Stimulated activated CD8-positive, alpha-beta memory T cell treated with anti-CD3 and anti-CD28 coated beads, Interleukin-12 subunit alpha, Interleukin-12 subunit beta, amount 100 ng/mL, for 24 hours (primary cell): ENCODE measurements around the gene HAUS7.
A peak's percentile ranks its signal among the peaks of the same experiment; 100 is the strongest.

Source experiments
- DNase-seq: peaks from one replicate; pipeline ENCODE4 v3.0.0-alpha.2; 2020; ENCODE audit errors: extremely low read depth

The HAUS7 gene

DNA sequence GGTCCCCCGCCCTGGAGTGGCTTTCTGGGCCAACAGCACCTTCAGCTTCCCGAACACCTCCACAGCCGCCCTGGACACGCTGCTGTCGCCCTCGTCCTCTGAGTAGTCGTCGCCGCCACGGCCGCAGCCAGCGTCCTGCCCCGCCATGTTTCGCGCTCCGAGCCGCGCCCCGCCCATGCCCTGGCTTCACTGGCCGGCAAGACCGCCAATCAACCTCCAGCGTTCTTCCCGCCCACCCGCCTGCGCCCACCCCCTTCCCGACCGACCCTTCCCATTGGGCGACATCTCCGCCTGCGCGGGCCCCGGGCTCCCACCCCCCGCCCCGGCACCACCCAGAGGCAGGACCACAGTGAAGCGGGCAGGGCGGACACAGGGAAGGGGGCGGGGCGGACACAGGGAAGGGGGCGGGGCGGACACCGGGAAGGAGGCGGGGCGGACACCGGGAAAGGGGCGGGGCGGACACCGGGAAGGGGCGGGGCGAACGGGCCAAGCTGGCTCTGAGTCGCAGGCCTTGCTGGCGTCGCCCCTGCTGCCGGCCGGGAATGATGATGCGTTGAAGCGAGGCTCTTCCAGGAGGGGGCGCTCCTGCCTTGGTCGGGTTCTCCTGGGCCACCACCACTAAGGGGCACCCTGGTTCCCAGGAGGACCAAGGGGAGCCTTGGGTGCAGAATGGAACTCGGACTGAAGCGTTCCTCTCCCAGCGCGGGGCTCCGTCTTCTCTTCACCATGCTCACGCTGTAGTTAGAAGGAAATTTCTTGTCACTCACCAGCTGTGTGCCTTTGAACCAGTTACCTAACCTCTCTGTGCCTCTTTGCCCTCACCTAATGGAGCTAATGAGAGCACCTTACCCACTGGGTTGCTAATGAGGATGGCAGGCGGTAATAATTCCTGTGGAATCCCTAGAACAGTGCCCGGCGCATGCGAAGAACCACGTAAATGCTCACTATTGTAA lies at the start of gene HAUS7:
Gene HAUS7 (minus strand): TSS at position 166 of the 953 bp plus-strand sequence. CDS start 19 bp downstream, at position 147.
- peak; percentile 60 for DNase-seq

GRCh38 chrX:153519569-153520286 lies 49.4 kb upstream of the HAUS7 start:
- DNase-seq: no peak

DNA sequence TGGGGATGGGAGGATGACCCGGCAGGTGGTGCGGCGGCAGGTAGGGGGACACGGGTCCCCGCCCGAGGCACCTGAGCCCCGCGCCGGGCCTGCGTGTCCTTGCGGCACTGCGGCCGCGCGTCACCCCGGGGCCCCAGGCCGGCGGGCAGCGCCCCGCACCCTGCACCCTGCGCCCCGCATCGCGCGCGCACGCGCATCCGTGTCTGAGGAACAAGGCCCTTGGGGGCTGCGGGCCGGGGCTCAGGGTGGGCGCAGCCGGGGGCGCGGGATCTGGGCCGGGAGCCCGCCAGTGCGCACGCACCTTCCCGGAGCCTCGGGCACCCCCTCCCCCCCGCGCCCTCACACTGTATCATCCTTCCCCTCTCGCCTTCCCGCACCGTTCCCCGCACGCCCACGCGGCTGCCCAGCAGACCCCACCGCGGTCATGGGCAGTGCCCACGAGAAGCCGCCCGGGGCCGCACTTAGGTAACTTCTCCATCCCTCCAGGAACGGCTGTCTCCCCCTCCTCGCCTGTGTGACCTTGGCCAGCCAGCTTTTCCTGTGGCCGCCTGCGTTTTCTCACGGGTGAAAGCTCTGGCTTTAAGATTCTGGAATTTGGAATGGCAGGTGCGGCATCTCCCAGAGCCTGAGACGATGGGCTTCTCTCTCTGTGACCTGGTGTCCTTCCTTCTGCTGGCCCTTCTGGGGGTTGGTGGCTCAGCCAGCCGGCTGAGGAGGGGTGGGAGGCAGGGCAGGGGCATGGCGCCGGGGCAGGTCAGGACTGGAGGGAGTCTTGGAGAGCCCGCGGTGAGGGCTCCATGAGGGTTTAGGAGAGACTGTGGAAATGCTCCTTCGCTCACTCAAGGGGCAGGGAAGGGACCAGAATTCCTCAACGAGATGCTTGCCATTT lies 47.8 kb upstream of the HAUS7 start:
- DNase-seq: no peak

- DNase-seq: no peak
Measured at GRCh38 chrX:153517423-153517822, 47.0 kb upstream of the HAUS7 start, which contains the start of gene ATP2B3. ATP2B3 (plus strand) TSS chrX:153517642; CDS start chrX:153536248, 18,606 bp downstream.

DNA sequence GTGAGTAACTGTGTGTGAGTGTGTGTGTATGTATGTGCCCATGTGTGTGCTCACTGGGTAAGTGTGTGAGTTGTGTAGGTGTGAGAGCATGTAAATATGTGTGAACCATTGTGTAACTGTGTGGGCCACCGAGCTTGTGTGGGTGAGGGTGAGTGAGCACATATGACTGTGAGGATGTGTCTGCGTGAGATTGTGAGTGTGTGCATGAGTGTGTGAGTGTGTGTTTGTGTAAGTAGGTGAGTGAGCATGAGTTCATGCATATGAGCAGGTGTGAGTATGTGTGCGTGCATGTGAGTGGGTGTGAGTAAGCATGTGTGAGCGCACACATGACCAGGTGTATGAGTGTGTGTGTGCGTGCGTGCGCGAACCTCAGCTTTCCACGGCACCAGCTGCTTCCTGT lies 45.7 kb upstream of the HAUS7 start:
- DNase-seq: no peak

- no peak for DNase-seq
Measured at GRCh38 chrX:153515435-153515834, 45.1 kb upstream of the HAUS7 start.

DNA sequence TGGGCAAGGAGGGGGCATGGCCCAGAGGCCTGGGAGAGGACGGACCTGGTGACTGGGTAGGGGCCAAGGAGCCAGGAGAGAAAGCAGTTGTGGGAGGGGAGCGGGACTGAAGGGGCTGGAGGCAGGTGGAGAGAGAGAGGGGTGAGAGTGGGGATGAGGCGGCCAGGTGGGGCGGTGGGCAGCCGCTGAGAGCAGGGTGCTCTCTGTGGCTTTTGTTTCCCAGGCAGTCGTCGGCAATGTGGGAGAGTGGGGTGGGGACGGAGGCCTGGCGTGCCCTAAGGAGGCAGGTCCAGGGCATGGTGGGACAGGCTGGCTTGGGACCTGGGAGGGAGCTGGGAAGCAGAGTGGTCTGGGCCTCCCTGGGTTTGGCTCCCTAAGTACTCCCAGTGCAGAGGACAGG lies 43.9 kb upstream of the HAUS7 start:
- no peak for DNase-seq

- no peak for DNase-seq
Measured at GRCh38 chrX:153513265-153513664, 42.9 kb upstream of the HAUS7 start.

- DNase-seq: no peak
Measured at GRCh38 chrX:153512501-153512893, 42.1 kb upstream of the HAUS7 start.

DNA sequence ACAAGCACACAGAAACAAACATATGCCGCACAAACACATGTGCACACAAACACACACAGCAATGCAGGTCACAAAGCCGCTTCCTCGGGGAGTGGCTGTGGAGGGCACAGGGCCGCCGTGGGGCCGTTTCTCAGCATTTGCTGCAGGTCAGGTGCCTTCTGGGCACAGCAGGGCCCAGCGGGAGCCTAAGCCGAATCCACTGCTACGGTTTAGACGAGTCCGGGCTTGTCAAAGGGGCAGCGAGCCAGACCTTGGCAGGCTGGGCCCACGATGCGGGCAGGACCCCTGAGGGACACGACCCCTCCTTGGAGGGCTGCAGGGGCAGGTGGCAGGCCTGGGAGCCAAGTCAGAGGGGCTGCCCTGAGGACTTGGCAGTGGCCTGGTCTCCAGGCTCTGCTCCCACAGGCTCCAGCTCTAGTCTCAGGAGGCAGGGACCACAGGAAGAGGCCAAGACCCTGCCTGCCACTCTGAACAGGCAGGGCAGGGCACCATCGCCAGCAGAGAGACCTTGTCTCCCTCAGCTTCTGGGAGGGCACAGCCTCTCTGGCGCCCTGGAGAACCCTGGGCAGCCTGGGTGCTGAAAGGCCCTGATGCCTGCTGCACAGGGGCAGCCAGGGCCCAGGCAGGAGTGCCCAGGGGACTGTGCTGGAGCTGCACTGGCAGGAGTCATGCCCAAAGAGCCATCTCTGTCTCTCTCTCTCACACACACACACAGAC lies 41.6 kb upstream of the HAUS7 start:
- no peak for DNase-seq

- DNase-seq: no peak
Measured at GRCh38 chrX:153510383-153510782, 40.0 kb upstream of the HAUS7 start.

GRCh38 chrX:153509592-153509991 lies 39.2 kb upstream of the HAUS7 start:
- no peak for DNase-seq

- DNase-seq: peak; percentile 45
Measured at GRCh38 chrX:153507484-153508178, 37.3 kb upstream of the HAUS7 start.

DNA sequence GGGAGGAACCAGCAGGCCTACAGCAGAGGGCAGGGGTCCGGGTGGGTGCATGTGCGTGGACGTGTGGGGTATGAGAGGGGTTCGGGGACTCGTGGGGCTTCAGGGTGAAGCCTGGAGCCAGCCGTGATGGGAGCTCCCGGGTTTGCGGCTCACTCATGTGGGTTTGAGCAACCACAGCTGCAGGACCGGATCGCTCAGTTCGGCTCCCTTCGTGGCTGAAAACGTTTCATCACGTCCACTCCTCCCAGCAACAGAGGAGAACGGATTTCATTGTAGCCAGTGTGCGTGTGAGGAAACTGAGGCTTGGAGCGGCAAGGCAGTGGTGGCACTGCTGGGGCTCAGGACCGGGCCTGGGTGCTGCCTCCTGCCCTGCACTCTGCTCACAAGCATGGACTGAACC lies 35.0 kb upstream of the HAUS7 start:
- DNase-seq: no peak

- no peak for DNase-seq
Measured at GRCh38 chrX:153504445-153505016, 34.2 kb upstream of the HAUS7 start.

- no peak for DNase-seq
Measured at GRCh38 chrX:153502796-153503195, 32.4 kb upstream of the HAUS7 start.

- DNase-seq: no peak
Measured at GRCh38 chrX:153502131-153502530, 31.8 kb upstream of the HAUS7 start.

GRCh38 chrX:153501530-153501929 lies 31.2 kb upstream of the HAUS7 start:
- no peak for DNase-seq

- no peak for DNase-seq
Measured at GRCh38 chrX:153500676-153501280, 30.4 kb upstream of the HAUS7 start.

- DNase-seq: no peak
Measured at GRCh38 chrX:153499876-153500275, 29.5 kb upstream of the HAUS7 start.
